Measurements from ENCODE around the gene WDFY3. TPM values are rescaled to one million over a fixed set of nuclear protein-coding genes. Genes with fewer than 3 reads are reported as not detected.

The WDFY3 gene
- total and polyA plus RNA-seq, 2 experiments from 2014 or later = 8.0 to 89.0 TPM

GRCh38 chr4:84846985-84847384 is 119.5 kb downstream of the WDFY3 start:
- DNase-seq (ENCODE audit: low spot score) (no peak), ATAC-seq (no peak)
- Histone ChIP-seq H3K36me3 (ENCODE audit: insufficient read depth) (no peaks in the 10 kb centered on the region), H3K79me2 (replicated peaks; ENCODE audit: insufficient read depth) (no peaks in the 10 kb centered on the region; the same call in 1 of the 2 replicates), H3K27ac (ENCODE audit: low read depth) (no peak overlapping the region), H3K4me3 (no peak overlapping the region), H3F3A (replicated peaks; ENCODE audit: low read depth) (no peaks in the 10 kb centered on the region), H3K9me2 (ENCODE audit: insufficient read depth) (no peaks in the 10 kb centered on the region), H3K4me2 (no peak overlapping the region), H3K27me3 (ENCODE audit: insufficient read depth) (no peaks in the 10 kb centered on the region), H3K4me1 (ENCODE audit: insufficient read depth) (peaks cover 8% of the 10 kb centered on the region), H2AFZ (no peak overlapping the region), H4K20me1 (replicated peaks; ENCODE audit: insufficient read depth) (no peaks in the 10 kb centered on the region)
- Mint-ChIP-seq H3K4me1 (peaks cover 15% of the 10 kb centered on the region), H3K27ac (peak overlapping the region; percentile 87), H3K9me3 (no peaks in the 10 kb centered on the region), H3K27me3 (ENCODE audit: insufficient read depth, low read depth, poor library complexity) (peaks cover 4% of the 10 kb centered on the region), H3K36me3 (ENCODE audit: low read depth) (peaks cover 23% of the 10 kb centered on the region), H3K4me3 (no peak overlapping the region)
- TF ChIP-seq CREB1 (CRISPR knock-in tag; IDR thresholded peaks at IDR 0.05; ENCODE audit: low read depth) (no peak), ZNF331 (CRISPR knock-in tag; IDR thresholded peaks at IDR 0.05; ENCODE audit: low read depth) (no peak), JUNB (IDR thresholded peaks at IDR 0.05; ENCODE audit: unreplicated experiment) (no peak), CTCF (conservative IDR thresholded peaks at IDR 0.05; ENCODE audit: low read depth in 2 of 2) (no peak), NANOG (IDR thresholded peaks at IDR 0.05; ENCODE audit: borderline replicate concordance) (no peak), POLR2AphosphoS5 (IDR thresholded peaks at IDR 0.05; ENCODE audit: low read depth) (no peak), REST (IDR thresholded peaks at IDR 0.05; ENCODE audit: unreplicated experiment) (no peak), ZNF114 (CRISPR knock-in tag; IDR thresholded peaks at IDR 0.05) (no peak), ZNF462 (CRISPR knock-in tag; IDR thresholded peaks at IDR 0.05) (no peak), EZH2phosphoT487 (IDR thresholded peaks at IDR 0.05; ENCODE audit: unreplicated experiment) (no peak), STAT1 (IDR thresholded peaks at IDR 0.05; ENCODE audit: unreplicated experiment) (no peak), ETS1 (IDR thresholded peaks at IDR 0.05) (no peak), EZH2 (IDR thresholded peaks at IDR 0.05; ENCODE audit: low read depth, unreplicated experiment) (no peak)
